Stimulated activated CD8-positive, alpha-beta memory T cell treated with anti-CD3 and anti-CD28 coated beads, Interleukin-2, amount 100 ng/mL, for 1 hour (primary cell): ENCODE results near the gene PPIL6.

Experiments
- DNase-seq, 2 donors: peaks; one replicate each; pipeline ENCODE4 v3.0.0-alpha.2; 2020; ENCODE audit warnings: low read depth in 2 of 2

PPIL6 gene

DNA sequence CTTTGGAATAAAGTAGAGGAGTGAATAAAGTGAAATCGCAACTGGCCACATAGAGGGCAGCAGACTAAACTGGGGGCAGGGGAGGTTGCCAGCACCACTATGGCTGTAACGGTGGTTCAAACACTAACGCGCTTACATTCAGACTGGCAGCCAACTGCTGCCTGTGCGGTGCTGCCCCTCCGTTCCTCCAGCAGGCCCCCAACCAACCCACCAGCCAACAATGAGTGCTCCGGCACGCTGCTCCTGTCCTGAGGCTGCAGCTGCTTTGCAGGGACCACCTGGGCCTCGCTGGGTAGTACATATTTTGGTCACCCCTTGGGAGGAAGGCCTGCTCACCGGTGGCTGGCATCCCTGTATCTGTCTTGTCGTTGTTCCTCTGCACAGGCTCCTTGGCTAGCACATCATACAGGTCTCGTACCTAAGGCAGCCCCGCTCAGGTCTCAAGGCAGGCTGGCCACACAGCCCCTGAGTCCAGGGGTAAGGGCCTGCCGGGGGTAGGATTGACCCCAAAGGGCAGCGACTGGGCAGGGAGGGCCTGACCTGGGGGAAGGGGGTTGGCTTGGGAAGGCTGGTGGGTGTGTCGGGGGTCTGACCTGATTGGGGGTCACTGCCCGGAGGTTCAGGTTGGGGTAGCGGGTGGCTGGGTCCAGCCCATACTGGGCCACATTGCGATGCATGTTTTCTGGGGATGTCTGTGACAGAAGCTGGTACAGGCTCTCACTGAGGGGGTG is 8.8 kb upstream of the PPIL6 start:
- DNase-seq, result no peak

DNA sequence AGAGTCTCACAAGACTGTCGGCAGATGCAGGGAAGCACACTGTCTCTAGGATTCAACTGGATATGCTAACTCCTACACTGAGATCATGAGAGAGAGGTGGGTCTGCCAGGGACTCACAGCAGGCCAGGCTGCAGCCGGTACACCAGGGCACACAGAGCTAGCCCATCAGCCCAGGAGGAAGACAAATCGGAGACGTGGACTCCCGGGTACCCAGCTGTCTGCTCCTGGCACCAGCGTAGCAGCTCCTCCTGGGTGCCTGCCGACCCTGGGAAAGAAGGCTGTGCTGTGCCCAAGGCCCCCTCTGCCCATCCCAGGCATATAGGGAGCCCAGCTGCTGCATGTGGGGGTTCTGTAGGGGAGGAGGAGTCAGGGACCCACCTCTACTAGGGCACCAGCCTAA is 8.2 kb upstream of the PPIL6 start:
- DNase-seq, result no peak

DNA sequence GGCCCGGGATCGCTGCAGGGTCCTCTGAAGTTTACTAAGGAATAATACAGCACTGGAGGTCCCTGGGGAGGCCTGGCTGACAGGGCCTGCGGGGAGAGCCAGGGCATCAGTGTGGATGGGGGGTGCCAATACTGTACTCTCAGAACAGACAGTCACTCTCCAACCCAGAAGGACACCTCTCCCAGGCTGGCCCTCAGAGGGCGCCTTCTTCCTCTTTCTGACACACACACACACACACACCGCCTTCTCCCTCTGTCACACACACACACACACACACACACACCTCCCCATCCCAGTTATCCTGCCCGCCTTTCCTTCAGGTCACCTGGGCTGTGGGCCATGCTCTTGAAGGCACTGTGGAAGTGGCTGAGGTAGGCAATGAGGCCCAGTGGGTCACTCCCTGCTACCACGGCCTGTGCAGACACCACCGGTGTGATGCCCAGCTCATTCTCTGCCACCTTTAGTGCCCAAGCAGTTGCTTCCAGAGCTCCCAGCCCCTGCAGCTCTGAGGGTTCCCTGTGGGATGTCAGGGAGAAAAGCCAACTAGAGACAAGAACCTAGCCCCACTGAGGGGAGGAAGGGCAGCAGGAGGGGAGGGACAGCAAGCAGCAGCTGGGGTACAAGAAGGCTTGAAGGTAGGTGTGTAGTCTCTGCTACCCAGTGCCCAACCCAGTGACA is 7.6 kb upstream of the PPIL6 start:
- no peak for DNase-seq

DNA sequence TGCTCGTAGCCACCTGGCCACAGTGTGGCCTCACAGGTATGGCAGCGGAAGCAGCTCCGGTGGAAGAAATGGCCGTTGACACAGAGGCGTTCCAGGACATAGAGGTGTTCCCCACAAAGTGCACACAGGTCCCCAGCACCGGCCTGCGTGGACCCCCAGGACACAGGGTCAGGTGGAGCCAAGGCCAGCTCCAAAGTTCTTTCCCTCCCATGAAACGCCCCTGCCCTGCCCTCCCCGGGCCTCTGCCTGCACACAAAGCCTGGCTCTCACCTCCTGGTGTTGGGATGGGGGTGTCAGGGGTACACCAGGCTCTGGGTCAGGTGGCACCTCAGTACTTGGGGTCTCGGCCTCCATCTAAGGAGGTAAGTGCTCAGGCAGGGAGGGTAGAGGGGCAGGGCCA is 6.7 kb upstream of the PPIL6 start:
- DNase-seq, result no peak

DNA sequence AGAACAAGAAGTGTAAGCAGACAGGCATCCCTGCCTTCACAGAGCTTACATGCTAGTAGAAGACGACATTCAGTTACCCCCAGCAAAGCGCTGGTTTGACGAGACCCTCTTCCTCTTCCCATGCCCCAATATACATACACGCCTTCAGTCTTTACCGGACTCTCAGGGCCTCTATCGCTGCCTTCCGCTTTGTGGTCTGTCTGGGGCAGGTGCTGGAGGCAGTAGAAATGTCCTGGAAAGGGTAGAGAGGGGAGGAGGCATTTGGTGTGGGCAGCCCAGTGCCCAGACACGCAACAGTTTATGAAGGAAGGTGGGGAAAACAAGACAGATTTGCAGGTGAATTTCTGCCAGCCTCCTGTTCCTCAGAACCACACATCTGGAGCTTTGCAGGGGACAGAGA is 6.1 kb upstream of the PPIL6 start:
- no peak for DNase-seq

DNA sequence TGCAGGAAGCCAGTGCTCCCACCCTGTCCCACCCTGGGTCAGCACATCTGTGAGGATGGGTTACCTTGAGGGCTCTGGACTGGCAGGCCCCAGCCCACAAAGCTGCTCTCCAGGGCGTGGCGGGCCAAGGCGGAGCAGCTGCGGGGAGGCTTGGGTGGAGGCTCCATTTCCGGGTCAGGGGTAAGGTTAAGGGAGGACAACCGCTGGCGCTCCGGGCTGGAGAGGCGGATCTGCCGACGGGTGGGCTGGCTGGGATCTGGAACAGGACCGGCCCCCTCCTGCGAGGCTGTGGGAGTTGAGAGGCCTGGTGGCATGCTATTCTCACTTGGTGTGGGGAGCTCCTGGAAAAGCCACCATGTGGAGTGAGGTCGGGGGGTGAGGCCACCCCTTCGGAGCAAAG is 5.6 kb upstream of the PPIL6 start:
- DNase-seq, result no peak

DNA sequence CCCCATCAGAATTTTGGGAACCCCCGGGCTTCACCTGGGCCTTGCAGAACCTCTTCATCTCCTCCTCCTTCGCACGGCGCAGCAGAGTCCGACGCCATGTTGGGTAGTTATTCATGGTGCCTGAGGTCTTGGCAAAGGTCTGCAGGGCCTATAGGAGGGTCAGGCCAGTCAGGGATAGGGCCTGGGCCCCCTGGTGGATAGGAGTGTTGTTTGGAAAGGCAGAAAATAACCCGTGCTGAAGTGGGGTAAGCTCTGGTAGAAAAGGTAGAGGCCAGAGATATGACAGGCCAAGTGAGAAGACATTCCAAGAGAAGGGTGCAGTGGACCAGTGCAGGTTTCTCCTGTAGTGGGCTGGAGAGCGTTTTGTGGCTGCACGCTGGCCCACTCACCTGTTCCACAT is 5.0 kb upstream of the PPIL6 start:
- DNase-seq, result no peak

DNA sequence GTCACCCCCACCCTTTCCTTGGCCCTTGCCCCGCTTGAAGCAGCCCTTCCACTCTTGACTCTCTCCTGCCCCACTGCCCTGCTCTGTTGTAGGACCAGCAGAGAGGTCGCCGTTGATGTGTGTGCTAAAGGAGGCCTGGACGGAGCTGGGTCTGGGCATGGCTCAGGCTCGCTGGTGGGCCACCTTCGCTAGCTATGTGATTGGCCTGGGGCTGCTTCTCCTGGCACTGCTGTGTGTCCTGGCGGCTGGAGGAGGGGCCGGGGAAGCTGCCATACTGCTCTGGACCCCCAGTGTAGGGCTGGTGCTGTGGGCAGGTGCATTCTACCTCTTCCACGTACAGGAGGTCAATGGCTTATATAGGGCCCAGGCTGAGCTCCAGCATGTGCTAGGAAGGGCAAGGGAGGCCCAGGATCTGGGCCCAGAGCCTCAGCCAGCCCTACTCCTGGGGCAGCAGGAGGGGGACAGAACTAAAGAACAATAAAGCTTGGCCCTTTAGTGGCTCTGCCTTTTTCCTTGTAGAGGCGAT is 3.1 kb upstream of the PPIL6 start:
- no peak for DNase-seq

DNA sequence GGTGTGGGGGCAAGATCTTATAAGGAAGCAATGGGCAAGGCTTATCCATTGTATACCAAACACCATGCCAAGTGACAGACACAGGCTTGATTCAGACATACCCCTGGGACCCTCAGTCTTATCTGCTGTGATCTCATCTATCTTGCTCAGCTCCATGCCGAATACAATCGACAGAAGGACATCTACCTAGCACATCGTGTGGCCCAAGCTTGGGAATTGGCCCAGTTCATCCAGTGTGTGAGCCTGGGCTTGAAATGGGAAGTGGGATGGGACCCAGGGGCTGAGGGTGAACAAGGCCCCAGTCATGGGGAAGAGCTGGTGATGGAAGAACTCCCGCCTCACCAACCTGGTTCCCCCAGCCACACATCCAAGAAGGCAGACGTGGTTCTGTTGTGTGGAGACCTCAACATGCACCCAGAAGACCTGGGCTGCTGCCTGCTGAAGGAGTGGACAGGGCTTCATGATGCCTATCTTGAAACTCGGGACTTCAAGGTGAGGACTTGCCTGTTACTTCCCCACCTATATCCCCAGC is 2.0 kb upstream of the PPIL6 start:
- DNase-seq, result no peak

DNA sequence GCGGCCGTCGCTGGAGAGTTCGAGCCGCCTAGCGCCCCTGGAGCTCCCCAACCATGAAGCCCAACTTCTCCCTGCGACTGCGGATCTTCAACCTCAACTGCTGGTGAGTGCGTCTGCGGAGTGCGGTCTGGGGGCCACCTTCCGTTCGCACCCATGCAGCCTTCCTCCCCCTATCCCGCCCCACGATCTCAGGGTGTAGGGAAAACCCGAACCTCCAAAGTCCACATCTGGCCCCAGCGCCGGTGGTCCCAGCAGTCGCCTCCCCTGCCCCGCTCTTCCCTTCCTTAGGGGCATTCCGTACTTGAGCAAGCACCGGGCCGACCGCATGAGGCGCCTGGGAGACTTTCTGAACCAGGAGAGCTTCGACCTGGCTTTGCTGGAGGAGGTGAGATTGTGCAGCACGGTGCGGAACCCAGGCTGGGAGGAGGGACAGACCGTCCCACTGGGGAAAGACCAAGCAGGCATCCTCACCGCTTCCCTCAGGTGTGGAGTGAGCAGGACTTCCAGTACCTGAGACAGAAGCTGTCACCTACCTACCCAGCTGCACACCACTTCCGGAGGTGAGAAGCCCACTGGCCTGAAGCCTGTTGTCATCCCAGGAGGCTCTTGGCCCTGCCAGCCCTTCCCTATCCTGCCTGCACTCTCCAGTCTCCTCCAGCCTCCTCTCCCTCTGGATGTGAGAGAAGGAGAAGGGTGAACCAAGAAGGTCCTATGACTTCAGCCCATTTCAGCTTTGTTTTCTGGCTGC is 815 bp upstream of the PPIL6 start:
- DNase-seq, result no peak

DNA sequence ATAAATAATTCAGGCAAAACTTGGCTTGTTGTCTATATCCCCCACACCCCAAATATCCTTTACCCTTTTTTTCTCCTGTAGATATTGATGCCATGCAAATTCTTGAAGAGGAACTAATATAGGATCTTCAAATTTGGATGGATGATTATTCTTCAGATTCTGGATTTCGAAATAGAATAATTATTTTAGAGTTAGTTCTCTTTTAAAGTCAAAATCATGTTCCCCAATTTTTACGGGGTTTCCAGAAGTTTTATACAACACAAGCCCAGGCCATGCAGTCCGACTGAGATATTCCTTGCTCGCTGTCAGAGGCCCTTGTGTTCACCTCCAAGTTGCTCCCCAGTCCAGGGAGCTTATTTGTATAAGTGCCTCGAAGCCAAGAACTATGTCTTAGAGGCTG is 4.4 kb downstream of the PPIL6 start:
- DNase-seq, result no peak

DNA sequence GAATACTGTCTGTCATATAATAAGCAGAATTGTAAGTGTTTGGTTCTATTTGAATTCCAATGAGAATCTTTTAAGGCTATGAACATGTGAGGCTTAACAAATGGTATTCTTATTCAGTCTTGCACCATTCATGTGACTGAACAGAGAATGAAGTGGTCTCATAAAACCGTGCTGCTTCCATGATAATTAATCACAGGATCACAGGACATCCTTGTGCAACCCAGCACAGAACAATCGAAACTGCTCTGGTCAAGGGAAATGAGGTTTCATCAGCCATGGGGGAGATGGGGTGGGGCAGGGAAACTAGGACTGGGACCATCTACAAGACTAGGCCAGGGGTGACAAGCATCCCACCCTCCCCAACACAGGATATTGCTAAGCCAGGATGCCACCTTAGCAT is 6.0 kb downstream of the PPIL6 start:
- DNase-seq, result no peak

DNA sequence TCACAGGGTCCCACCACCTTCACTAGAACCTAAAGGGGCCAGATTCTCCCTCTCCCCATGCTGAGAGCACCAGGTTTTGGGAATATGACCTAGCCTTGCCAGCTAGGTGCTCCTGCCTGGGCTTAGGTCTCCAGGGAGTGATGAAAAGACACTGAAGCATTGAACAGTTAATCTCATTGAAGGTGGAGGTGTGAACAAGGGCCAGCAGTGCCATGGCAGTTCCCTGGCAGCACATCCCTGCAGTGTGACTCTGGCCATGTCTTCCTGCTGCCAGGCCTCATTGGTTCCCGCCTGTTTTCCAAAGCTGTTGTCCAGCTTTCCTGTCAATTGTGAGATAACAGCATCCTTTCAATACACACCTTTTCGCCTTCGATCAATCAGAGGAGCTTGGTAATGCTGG is 10.9 kb downstream of the PPIL6 start:
- DNase-seq, result no peak

DNA sequence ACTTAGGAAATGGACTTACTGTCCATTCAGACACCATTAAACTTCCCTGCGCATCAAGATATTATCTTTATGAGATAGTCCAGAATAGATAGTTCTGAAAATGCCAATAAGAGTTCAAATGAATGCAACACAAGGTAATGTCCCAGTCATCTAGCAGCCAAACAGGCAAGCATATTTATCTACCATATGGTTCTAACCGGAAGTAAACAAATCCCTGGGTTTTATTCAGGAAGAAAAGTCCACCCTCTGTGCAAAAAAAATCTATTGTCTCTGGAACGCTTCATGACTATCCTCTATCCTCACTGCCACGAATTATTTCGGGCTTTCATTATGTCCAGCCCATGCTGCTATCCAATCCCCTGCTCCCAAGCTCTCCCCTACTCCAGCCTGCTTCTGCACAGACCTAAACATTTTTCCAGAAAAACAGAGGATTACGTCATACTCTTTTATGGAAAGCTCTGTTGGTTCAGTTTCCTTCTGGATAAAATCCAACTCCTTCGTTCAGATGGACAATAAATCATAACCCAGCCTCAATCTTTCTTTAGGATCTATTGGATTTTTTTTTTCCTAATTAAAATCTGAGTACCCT is 11.4 kb downstream of the PPIL6 start:
- no peak for DNase-seq

DNA sequence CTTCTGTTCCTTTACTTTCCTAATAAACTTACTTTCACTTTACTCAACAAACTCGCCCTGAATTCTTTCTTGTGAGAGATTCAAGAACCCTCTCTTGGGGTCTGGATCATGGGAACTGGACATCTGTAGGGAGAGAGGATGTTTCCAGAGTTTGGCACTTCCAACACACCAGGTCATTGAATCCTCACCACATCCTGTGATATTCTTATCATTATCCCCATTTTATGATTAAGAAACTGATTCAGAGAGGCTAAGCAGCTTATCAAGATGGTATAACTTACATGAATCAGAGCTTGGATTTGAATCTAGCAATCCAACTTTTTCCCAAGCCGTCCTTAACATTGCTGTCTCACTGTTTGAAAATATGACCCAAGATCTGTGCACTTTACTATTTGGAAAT is 15.5 kb downstream of the PPIL6 start:
- no peak for DNase-seq

DNA sequence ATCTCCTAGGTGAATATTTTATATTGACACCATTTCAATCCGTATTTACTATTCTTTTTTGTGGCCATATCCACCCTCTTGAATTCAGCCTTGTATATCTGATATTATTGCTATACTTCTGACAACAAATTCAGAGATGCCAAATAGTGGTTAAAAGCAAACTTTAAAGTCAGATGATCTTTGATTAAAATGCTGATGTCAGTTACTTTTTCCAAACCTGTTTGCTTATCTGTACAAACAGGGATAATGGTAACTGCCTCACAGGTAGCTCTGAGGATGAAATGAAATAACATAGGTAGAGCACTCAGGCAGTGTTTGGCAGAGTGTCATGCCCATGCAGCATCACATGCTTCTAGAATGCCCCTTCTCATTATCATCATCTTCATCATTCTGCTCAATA is 19.2 kb downstream of the PPIL6 start:
- DNase-seq, result no peak

DNA sequence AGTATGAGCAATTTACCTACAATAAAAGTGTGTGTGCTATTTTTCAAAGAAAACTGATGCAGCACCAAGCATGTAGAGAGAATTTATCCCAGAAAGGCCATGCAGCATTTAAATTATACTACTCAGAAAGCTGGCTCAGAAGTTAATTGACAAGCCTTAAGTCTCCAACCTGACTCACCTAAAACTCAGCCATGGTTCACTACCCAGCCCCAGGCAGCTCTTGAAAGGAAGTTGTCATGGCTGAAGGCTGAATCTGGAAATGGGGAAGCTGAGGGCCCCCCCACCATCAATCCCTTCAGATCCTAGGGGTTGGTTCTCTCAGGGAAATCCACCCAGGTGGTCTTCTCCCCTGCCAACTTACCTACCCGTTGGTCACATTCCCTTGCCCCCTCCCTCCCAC is 19.7 kb downstream of the PPIL6 start:
- DNase-seq, result no peak

DNA sequence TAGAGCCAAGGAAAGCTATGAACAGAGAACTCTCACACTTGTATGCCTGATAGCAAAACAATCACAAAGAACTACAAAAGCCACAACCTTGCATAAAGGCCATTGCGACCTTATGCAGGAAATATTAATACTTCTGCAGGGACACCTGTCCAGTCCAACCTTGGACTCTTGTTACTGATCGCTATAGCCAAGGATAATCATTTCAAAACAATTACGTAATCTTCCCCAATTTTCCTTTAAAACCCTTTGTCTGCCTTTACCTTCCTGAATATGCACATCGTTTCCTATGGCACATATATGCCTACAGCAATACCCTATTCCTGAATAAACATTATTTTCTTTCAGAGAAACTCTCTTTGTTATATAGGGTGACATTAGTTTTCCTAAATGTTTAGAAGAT is 22.8 kb downstream of the PPIL6 start:
- no peak for DNase-seq

DNA sequence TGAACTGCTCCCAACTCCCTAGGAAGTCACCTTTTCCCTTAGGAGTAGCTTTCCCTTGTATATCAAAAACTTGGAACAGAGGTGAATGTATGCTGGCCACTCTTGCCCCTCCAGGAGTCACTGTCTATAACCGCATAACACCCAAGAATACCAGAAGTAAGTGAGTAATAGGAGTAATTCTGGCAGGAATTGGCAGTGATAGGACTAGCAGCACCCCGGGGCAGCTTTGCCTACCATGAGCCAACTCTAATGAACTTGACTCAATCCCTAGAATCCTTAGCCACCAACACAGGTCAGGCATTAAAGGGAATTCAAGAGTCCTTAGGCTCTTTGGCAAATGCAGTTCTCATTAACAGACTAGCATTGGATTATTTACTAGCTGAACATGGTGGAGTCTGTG is 29.4 kb downstream of the PPIL6 start:
- DNase-seq, result no peak

DNA sequence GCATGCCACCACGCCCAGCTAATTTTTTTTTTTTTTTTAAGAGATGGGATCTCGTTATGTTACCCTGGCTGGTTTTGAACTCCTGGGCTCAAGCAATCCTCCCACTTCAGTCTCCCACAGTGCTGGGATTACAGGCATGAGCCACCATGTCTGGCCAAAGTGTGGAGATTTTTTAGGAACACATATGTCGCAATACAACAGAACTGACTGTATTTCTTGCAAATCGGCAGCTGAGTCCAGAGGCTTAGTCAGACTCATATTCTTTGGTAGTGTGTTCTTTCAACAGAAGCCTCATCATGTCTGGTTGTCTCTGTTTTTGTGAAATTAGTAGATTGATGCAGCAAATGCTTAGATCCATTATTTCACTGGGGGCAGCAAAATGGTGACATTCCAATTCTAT is 34.2 kb downstream of the PPIL6 start:
- DNase-seq, result no peak

DNA sequence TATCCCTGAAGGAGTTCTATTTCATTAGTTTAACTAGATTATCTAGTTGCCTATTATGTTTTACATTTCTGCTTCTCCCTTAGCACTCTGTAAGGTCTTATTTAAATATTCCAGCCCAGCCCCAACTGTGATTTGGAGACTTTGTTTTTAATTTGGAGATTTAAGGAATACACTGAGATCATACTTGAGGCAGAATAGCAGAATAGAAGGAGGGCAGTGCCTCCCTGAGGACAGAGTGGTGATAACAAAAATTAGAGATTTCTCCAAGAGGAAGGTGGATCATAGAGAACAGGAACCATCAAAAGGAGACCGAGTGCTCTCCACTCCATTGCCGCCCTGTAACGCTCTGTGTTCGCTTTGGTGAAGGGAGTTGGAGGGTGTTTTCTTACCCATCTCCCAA is 43.4 kb downstream of the PPIL6 start:
- DNase-seq, result no peak

DNA sequence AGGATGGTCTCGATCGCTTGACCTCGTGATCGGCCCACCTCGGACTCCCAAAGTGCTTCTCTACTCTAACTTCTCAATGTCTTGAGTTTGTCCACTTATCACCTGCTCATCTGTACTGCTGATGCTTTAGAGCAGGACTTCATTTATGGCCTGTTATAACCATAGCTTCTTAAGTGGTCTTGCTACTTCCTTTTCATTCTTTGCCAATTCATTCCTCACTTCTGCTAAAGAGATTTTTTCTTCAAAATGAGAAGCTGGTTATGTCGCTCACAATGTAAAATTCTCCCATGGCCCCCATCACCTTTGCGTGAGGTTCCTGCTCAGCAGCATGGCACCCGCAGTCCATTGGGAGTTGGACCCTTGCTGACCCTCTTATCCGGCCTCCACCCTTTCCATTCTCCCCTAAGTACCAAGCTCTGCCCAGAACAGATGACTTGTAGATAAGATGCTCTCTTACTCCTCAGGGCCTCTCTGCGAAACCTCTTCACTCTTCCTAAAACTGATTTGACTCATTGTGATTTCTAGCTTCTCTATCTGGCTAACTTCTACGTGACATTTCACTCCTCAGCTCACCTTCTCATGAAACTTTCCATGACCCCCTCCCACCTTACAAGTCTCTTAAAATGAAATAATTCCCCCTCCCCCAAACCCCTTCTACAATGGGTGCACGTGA is 44.2 kb downstream of the PPIL6 start:
- DNase-seq, result no peak
